Jurkat, Clone E6-1 (cell line): ENCODE measurements around the gene CAMK1G.

Source experiments
- DNase-seq: peaks from one replicate; pipeline ENCODE4 v3.0.0-alpha.2; 2011; ENCODE audit warnings: low read depth, low spot score
- H3K4me3 ChIP-seq: 2 replicates; pipeline ENCODE4 v1.5.1; 2011; ENCODE audit warnings: mild to moderate bottlenecking, low read length, control low read depth, moderate library complexity

CAMK1G gene

GRCh38 chr1:209560952-209561351 is 22.6 kb upstream of the CAMK1G start:
- H3K4me3 ChIP-seq, result no peak overlapping the region
- no peak for DNase-seq

GRCh38 chr1:209561532-209561931 is 22.0 kb upstream of the CAMK1G start:
- no peak overlapping the region for H3K4me3 ChIP-seq
- no peak for DNase-seq

GRCh38 chr1:209564849-209565248 is 18.7 kb upstream of the CAMK1G start:
- H3K4me3 ChIP-seq, result no peak overlapping the region
- DNase-seq, result no peak

GRCh38 chr1:209565759-209566678 is 17.5 kb upstream of the CAMK1G start:
- H3K4me3 ChIP-seq, result no peak overlapping the region
- peak; percentile 60 for DNase-seq

GRCh38 chr1:209567698-209568175 is 15.8 kb upstream of the CAMK1G start:
- DNase-seq, result no peak
- no peak overlapping the region for H3K4me3 ChIP-seq

GRCh38 chr1:209569455-209570207 is 13.9 kb upstream of the CAMK1G start:
- DNase-seq, result peak; percentile 73

GRCh38 chr1:209570743-209571142 is 12.8 kb upstream of the CAMK1G start:
- H3K4me3 ChIP-seq, result no peak overlapping the region
- DNase-seq, result no peak

More at GRCh38 chr1:209569455-209570207, 13.9 kb upstream of the CAMK1G start:
- no peak overlapping the region for H3K4me3 ChIP-seq

GRCh38 chr1:209576392-209577197 is 6.9 kb upstream of the CAMK1G start:
- no peak overlapping the region for H3K4me3 ChIP-seq
- DNase-seq, result peak; percentile 12

- H3K4me3 ChIP-seq, result no peak overlapping the region
- DNase-seq, result no peak
Observed at GRCh38 chr1:209577346-209577745, 6.2 kb upstream of the CAMK1G start.

- H3K4me3 ChIP-seq, result no peak overlapping the region
Observed at GRCh38 chr1:209580577-209580976, 2.9 kb upstream of the CAMK1G start.

GRCh38 chr1:209584231-209584672 is 738 bp downstream of the CAMK1G start:
- no peak for DNase-seq
- H3K4me3 ChIP-seq, result no peak overlapping the region

More at GRCh38 chr1:209580577-209580976, 2.9 kb upstream of the CAMK1G start:
- no peak for DNase-seq

- H3K4me3 ChIP-seq, result no peak overlapping the region
- no peak for DNase-seq
Observed at GRCh38 chr1:209585197-209585596, 1.7 kb downstream of the CAMK1G start.

GRCh38 chr1:209585672-209586071 is 2.2 kb downstream of the CAMK1G start:
- no peak for DNase-seq
- no peak overlapping the region for H3K4me3 ChIP-seq

- no peak for DNase-seq
- H3K4me3 ChIP-seq, result no peak overlapping the region
Observed at GRCh38 chr1:209586221-209586740, 2.8 kb downstream of the CAMK1G start.

- H3K4me3 ChIP-seq, result no peak overlapping the region
- DNase-seq, result no peak
Observed at GRCh38 chr1:209587789-209588188, 4.3 kb downstream of the CAMK1G start.

- no peak for DNase-seq
- no peak overlapping the region for H3K4me3 ChIP-seq
Observed at GRCh38 chr1:209589440-209589839, 5.9 kb downstream of the CAMK1G start.

- DNase-seq, result no peak
- no peak overlapping the region for H3K4me3 ChIP-seq
Observed at GRCh38 chr1:209589863-209590262, 6.3 kb downstream of the CAMK1G start.

- DNase-seq, result no peak
- no peak overlapping the region for H3K4me3 ChIP-seq
Observed at GRCh38 chr1:209590405-209590804, 6.9 kb downstream of the CAMK1G start.

- no peak for DNase-seq
- H3K4me3 ChIP-seq, result no peak overlapping the region
Observed at GRCh38 chr1:209593747-209594146, 10.2 kb downstream of the CAMK1G start.
